NCI-H82 treated with DMSO at 0.1 percent for 48 hours (cell line): ENCODE data around the gene TLR1.
"Not testable (repeated sequence)": the region's sequence is repeated elsewhere in the genome, so short reads cannot be mapped to it uniquely, and the experiment has no call there.

Source experiments
- DNase-seq: peaks from one replicate; lab custom pipeline; 2025; ENCODE audit not compliant: unreplicated experiment; lab: John Stamatoyannopoulos, UW

Gene TLR1

GRCh38 chr4:38804654-38805295, at the start of gene TLR1:
TLR1 (minus strand) TSS chr4:38804791; CDS start chr4:38798831, 5,960 bp downstream.
- no peak for DNase-seq

GRCh38 chr4:38846015-38846414, 41.4 kb upstream of the TLR1 start:
- DNase-seq: no peak

GRCh38 chr4:38842994-38843393, 38.4 kb upstream of the TLR1 start:
- no peak for DNase-seq

GRCh38 chr4:38837849-38838248, 33.3 kb upstream of the TLR1 start:
- DNase-seq: no peak

GRCh38 chr4:38837334-38837733, 32.7 kb upstream of the TLR1 start:
- no peak for DNase-seq

GRCh38 chr4:38834570-38834969, 30.0 kb upstream of the TLR1 start:
- DNase-seq: no peak

GRCh38 chr4:38832624-38833528, 28.3 kb upstream of the TLR1 start:
- DNase-seq: no peak

GRCh38 chr4:38832206-38832605, 27.6 kb upstream of the TLR1 start:
- DNase-seq: no peak

- DNase-seq: no peak
These were observed 27.1 kb upstream of the TLR1 start for GRCh38 chr4:38831653-38832052.

- DNase-seq: no peak
These were observed 24.6 kb upstream of the TLR1 start for GRCh38 chr4:38829237-38829636.

- DNase-seq: no peak
These were observed 19.2 kb upstream of the TLR1 start for GRCh38 chr4:38823766-38824165.

GRCh38 chr4:38822748-38823303, 18.2 kb upstream of the TLR1 start:
- no peak for DNase-seq

GRCh38 chr4:38821739-38822138, 17.1 kb upstream of the TLR1 start:
- no peak for DNase-seq

GRCh38 chr4:38820329-38821061, 15.9 kb upstream of the TLR1 start:
- no peak for DNase-seq

- no peak for DNase-seq
These were observed 15.0 kb upstream of the TLR1 start for GRCh38 chr4:38819569-38819968.

GRCh38 chr4:38818441-38818976, 13.9 kb upstream of the TLR1 start:
- no peak for DNase-seq

GRCh38 chr4:38815885-38816782, 11.5 kb upstream of the TLR1 start:
- no peak for DNase-seq

GRCh38 chr4:38814386-38814785, 9.8 kb upstream of the TLR1 start:
- DNase-seq: no peak

- no peak for DNase-seq
These were observed 6.7 kb upstream of the TLR1 start for GRCh38 chr4:38811297-38811696.

- not testable (repeated sequence) for DNase-seq
These were observed 2.9 kb upstream of the TLR1 start for GRCh38 chr4:38807462-38807861.
